CMK (cell line): ENCODE data around the gene APOL4.
"Not testable (repeated sequence)": the region's sequence is repeated elsewhere in the genome, so short reads cannot be mapped to it uniquely, and the experiment has no call there.

Experiments
- DNase-seq: peaks from one replicate; pipeline ENCODE4 v3.0.0-alpha.2; 2010; ENCODE audit warnings: low read depth

The APOL4 gene

DNA sequence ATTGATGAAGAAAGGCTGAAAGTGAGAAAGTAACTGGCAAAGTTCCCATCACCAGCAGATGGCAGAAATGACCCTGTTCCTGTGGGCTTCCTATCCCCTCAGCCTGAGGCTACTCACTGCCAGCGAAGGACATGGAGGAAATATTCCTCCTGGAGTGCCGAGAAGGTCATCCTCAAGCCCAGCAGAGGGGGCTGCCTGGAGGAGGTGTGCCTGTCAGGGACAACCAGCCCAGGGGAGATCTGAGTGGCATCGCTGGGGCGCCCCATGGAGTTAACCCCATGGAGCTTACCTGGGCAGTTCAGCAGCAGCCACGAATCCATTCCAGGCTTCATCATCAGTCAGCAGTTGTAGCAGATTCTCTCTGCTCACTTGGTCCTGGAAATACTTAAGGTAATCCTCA lies 29.4 kb upstream of the APOL4 start:
- DNase-seq, result not testable (repeated sequence)

DNA sequence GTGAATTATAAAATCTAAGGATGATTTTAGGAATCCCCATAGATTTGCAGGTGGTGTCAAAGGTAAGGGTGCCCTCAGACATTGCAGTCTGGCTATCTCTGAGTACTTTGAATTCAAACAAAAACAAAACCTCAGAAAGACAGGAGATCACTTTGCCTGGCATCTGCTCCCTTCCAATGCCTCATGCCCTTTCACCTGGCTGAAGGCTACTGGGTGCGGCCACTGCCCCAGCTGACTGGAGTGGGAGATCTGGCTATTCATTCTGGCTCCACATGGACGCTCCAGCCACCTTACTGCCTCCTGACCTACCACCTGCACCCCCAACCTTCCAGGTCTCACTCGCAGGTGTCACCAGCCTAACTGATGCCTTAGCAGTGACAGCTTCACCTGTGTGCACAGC lies 28.0 kb upstream of the APOL4 start:
- DNase-seq, result not testable (repeated sequence)

DNA sequence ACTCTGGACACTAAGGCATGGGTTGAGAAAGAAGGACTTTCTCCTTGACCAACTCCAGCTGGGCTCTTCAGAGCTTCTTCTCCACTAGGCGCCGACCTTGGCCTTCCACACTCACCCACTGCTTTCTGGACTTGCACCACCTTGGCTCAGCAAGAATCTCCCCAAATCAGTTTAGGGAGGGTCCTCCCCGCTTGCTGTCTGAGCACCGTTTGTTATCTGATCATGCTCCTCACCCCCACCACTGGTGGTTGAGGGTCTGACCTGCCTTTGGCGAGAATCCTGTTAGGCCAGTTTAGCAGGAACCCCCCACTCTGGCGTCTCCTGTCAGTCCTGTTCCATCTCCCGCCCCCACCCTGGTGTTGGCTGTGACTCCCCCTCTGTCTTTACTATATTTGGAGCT lies 27.3 kb upstream of the APOL4 start:
- no peak for DNase-seq

DNA sequence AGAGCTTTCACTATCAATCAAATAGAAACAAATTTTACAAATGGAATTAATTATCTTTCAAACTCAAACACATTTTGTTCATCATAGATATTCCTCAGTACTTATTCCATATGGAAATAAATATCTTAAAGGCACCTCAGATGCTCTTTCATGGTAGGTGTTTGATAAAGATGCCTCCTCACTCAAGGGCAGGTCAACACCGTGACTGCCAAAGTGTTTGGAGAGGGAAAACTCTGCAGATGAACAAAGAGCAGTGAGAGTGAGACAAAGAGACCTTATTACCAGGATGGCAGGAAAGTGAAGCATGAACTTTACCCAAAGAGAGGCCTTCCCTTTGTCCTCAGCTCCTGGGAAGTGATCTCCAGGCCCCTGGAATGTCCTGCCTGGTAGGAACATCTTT lies 26.8 kb upstream of the APOL4 start:
- not testable (repeated sequence) for DNase-seq

DNA sequence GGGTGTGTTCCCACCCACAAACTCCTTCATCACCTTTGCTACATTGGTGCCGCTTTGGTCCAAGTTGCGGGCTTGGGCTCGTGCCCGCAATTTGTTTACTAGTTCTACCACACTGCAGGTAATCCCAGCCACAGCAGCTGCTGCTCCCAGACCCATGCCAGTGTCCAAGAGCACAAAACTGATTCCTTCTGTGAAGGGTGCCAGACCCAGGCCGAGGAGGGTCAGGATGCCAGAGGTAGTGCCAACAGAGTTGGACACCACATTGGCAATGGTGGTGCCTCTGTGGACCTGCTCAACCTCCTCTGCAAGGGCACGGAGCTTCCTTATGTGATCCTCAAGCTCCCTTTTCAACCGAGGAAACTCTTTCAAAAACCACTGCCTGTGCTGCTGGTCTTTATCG lies 26.2 kb upstream of the APOL4 start:
- DNase-seq, result no peak

DNA sequence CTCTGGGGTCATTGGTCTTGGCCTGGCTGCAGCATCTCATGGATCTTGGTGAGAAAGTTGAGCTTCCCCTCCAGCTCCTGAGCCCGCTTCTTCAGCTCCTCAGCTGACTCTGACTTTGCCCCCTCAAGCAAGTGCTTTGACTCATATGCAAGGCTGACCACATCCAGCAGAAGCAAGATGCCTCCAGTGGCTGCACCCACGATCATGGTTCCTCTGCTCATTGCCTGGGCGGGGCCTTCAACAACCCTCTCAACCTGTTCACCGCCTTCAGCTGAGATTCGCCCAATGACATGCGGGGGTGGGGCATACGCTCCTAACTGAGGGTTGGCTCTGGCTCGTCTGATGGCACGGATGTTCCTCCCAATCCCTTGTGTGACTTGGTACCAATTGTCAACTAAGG lies 25.8 kb upstream of the APOL4 start:
- no peak for DNase-seq

DNA sequence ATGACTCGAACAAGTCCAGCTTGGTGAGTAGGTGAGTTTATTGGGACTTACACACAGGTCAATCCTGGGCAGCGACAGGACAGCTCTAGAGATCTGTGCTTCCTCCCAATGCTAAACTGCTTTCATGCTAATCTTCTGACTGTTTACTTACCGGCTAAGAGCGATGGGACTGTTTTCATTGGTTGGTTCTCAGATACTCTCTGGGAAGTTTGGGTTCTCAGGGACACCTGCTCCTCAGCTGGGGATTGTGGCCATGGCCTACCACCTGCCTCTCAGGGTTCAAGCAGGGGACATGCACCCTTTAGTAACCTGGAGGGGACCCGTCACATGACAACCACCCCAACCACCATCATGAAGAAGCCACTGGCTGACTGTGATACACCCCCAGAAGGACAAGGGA lies 24.6 kb upstream of the APOL4 start:
- DNase-seq, result no peak

DNA sequence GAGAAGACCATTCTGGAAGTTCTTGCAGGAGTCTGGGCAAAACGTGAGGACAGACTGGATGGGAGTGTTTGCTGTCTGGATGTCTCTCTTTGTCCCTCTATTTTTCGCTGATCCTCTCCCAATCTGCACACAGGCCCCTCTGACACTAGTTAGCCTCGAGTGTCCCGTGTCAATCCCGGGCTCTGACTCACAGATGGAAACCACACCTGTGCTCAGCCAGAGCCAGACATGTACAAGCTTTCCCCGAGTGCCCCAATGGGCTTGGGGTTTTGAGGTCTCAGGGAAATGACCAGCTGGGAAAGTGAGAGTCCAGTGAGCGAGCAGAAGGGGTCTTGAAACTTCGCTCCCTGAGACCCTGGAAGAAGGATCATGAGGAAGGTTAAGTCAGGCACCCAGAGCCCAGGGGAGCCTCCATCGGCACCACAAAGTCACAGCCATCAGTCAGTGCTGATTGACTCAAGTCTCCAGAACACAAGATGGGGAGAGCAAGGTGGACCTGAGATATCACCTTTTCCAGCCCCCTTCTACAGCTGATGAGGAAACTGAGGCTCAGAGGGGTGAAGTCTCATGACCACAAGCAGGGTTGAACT lies 23.8 kb upstream of the APOL4 start:
- no peak for DNase-seq

DNA sequence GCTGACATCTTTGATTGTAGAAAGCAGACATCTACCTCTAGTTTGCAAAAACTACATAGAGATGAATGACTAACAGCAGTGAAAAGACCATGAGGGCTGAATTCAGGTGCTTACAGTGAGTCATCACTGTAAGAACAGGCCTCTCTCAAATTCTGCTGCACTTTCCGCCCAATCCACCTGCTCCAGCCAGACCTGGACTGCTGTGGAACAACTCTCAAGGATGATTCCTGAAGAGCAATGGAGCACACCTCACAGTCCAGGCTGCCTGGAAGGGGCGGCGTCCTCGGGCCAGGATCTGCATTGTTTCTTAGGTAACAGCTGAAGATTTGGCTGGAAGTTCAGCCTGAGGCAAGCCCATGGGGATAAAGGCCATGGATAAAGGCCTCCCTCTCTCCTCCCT lies 22.6 kb upstream of the APOL4 start:
- DNase-seq, result no peak

DNA sequence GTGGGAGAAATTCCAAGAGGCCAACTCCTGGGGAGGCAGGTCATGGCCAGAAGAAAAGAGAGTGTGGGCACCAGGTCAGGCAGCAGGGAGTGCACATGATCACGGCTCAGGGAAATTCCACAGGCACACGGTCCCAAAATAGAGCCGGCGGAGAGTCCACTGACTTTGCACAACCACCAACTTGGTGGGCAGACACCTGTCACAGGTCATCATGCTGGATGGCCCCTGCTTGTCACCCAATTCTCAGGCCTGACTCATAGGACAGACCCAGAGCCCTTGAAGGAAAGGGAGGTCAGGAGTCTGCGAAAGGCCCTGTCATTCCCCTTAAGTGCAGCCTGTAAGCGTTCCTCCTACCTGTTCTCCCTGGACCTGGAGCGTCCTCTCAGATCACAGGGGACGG lies 21.9 kb upstream of the APOL4 start:
- DNase-seq, result no peak

DNA sequence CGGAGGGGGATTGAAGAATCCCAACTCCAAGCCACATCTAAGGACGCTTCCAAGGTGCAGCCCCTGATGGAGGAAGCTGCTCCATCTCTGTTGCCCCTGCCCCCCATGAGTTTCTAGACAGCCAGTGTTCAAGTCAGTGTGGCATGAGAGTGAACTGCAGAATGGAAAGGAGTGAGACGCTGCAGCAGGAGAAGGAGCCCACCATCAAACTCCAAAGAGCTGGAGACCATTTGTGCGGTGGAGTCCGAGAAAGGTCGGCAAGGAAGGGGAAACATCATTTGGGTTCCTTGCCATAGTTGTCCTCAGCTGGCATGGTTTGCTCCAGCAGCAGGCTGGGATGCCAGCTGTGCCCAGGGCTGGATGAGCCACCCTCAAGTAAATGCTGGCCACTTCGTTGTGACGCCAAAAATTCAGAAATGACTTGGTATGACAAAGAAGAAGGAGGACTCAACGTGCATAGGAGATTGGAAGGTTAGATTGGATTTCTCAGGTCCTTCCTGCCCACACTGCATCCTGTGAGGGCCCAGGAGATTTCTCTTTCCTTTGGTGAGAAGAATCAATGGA lies 21.4 kb upstream of the APOL4 start:
- DNase-seq, result no peak

DNA sequence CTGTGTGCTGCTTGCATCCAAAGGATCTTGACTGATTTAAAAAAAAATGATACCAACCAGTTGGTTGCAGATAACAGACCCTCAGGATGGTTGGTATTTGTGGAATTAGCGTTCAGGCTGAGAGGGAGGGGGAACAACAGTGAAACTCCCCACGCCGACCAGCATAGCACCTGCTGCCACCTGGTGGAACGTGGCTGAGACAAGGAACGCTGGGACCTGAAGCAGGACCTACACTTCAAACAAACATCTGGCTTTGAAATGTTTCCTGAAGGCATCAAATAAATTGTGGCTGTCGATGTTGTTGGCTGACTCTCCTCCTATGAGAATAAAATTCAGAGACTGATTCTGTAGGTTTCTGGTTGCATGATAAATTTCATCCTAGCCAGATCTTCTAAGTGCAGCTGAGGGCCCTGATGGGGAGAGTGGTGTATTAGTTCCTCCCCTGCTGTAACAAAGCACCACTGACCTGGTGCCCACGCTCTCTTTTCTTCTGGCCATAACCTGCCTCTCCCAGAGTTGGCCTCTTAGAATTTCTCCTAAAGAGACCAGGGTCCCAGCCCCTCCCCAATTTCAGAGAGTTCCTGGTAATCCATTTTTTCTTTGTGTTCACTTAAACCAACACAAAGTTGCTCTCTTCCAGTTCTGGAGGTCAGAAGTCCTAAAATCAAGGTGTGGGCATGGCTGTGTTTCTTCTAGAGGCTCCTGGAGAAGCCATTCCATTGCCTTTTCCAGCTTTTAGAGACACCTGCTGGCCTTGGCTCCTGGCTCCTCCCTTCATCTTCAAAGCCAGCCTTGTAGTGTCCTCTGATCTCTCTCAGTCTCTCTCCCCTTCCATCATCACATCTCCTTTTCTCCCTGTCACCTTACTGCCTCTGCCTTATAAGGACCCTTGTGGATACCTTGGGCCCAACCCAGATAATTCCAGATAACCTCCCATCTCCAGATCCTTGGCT lies 20.5 kb upstream of the APOL4 start:
- DNase-seq, result no peak

DNA sequence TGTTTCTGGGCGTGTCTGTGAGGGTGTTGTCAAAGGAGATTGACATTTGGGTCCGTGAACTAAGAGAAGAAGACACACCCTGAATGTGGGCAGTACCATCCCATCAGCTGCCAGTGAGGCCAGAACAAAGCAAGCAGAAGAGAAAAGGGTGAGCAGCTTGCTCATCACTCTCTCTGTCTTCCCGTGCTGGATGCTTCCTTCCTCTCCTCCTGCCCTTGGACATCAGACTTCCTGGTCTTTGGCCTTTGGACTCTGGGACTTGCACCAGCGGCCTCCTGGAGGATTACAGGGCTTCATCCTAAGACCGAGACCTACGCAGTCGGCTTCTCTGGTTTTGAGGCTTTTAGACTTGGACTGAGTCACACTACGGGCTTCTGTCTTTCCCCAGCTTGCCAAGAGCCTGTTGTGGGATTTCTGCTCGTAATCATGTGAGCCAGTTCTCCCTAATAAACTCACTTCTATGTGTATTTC lies 18.9 kb upstream of the APOL4 start:
- no peak for DNase-seq

DNA sequence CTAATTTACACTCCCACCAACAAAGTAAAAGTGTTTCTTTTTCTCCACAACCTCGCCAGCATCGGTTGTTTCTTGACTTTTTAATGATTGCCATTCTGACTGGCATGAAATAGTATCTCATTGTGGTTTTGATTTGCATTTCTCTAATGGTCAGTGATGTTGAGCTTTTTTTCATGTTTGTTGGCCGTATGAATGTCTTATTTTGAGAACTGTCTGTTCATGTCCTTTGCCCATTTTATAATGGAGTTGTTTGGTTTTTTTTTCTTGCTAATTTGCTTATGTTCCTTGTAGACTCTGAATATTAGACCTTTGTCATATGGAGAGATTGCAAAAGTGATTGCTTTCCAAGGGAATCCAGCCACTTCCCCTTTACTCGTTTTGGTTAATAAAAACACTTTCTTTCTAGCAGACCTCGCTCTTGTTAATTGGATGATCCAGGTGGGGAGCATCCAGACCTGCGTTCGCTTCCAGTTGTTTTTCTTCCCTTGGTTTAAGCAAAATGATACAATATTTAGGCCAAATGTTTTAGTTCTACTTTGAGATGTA lies 17.1 kb upstream of the APOL4 start:
- DNase-seq, result no peak

DNA sequence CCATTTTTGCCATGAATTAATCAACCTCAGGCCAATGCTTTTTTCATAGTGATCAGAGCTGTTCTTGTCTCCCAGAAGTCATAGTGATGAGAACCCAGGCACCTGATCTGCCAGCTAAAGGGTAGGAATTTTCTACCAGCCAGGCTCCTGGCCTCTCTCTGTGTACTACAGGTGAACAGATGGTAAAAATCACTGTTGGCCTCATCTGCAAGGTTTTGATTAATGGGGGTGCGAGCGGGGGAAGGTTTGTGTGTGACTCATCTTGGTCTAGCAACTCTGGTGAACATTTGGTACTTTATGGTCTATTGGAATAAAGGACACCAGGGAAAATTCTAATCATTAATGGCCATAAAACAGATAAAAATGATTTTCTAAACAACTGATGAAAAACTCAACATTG lies 14.4 kb upstream of the APOL4 start:
- DNase-seq, result no peak

DNA sequence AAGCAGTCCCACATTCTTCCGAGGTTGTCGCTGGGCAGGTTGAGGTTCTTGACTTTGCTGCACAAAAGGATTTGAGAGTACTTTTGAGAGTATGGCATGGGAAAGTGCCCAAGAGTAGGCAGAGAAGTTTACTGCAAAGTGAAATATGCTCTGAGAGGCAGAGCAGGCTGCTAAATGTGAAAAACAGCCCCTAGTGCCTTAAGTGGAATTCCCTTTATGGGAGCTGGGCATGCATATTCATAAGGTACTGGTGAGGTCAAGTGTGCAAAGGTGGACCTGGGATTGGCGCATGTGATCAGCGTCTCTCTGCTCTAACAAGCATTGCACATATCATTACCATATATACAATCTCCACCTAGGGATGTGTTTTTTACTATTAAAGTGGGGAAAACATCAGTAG lies 12.0 kb upstream of the APOL4 start:
- DNase-seq, result no peak

DNA sequence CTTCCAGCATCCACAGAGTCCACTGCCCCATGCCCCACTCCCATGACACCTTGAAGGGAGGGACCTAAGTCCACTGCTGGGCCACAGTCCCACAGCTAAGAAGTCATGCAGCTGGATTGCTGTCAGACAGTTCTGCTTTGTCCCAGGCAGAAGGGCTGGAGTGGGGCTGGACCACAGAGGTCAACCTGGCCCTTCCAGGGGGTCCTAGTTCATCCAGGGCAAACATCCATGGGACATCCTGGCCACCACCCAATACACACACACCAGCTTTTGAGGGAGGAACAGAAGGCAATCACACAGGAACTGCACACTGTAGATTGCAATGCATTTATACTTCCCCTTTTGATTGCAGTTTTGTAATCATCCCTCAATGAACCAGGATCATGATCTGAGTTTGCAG lies 11.3 kb upstream of the APOL4 start:
- no peak for DNase-seq

DNA sequence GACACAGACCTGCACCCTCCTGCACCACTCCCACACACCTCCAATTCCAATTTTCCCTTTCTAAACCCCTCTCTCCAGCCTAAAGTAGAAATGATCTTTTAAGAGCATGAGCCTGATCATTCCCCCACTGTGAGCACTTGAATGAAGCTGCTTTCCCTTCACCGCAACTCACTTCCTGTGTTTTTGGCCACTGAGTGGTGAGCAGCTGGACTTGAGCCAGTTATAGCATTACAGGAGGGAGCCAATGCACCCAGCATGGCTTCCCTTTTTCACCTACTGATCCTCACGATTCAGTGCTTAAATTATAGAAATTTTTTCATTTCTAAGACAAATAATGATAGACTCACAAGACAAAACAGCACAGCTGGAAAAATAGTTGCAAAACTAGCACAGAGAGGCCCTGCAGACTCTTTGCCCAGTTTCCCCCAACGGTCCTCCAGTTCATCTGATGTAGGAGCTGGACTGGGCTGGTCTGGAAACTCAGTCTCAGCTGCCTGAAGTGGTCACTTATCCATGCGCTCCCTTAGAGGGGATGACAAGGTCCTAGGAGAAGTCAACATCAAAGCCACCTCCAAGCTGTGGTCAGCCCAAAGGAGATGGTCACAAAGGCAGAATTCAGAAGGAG lies 9.7 kb upstream of the APOL4 start:
- DNase-seq, result peak; percentile 37

DNA sequence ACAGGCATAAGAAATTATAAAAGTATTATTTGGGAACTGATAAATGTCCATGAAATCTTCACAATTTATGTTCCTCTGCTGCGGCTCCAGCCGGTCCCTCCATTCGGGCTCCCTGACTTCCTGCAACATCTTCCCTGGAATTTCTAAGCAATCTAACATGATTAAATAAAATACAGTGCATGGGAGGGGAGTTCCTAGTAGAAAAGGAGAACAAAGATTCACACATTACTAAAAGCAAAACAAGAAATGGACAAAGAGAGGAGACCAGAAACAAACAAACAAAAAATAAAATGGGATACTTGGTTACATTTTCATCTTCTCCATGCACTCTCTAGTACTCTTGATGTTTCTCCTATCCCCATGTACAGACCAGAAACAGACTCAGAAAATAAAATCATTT lies 8.6 kb upstream of the APOL4 start:
- no peak for DNase-seq

DNA sequence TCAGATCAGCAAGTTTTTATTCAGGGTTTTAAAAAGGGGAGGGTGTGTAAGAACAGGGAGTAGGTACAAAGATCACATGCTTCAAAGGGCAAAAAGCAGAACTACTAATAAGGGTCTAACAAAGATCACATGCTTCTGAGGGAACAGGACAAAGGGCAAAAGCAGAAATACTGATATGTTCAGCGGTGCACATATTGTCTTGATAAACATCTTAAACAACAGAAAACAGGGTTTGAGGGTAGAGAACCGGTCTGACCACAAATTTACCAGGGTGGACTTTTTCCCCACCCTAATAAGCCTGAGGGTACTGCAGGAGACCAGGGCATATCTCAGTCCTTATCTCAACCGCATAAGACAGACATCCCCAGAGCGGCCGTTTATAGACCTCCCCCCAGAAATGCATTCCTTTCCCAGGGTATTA lies 7.9 kb upstream of the APOL4 start:
- DNase-seq, result peak; percentile 39

DNA sequence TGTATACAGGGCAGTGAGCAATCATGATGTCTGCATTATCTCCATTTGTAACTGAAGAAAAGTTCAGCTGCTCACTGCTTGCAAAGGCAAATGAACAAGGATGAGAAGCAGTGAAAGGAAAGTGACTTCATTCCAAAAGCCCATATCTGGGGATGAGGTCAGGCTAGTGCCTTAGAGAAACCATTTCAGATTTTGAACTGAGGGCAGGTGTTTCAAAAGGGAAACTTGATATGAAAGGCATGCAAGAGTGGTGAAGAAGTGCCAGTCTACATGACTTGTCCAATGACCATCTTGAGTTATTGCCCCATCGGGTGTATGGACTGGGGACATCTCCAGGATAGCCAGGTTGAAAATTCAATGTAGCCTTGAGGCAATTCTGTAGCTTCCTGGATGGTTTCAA lies 7.3 kb upstream of the APOL4 start:
- no peak for DNase-seq

DNA sequence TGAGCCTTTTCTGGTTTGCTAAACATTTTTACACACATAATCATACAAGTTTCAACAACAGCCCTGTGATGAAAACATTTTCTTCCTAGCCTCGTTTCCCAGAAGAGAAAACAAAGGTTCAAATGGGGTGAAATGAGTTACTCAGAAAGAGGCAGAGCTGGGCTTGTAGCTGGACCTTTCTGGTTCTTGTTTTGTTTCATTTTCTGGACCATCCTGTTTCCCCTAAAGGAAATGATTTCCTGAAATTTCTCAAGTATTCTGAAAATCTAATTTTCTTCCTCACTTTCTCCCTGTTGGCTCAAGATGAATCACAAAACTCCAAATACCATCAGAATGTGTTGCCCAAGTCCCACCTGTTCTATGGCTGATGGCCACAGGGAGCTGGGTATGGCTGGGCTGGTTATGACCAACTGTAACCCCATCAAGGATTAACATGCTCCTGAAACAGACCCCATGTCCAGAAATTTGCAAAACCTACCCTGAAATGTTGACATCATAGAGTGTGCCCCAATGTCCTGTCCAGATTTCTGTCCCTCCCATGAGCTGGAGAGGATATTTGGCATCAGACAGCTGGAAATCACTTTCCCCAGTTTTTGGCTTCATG lies 6.7 kb upstream of the APOL4 start:
- DNase-seq, result no peak
